Fibroblast of skin of scalp (primary cell): ENCODE results near the gene AGBL4.

Source experiments
- DNase-seq: peaks from one replicate; pipeline ENCODE4 v3.0.0-alpha.2; 2013

The AGBL4 gene

DNA sequence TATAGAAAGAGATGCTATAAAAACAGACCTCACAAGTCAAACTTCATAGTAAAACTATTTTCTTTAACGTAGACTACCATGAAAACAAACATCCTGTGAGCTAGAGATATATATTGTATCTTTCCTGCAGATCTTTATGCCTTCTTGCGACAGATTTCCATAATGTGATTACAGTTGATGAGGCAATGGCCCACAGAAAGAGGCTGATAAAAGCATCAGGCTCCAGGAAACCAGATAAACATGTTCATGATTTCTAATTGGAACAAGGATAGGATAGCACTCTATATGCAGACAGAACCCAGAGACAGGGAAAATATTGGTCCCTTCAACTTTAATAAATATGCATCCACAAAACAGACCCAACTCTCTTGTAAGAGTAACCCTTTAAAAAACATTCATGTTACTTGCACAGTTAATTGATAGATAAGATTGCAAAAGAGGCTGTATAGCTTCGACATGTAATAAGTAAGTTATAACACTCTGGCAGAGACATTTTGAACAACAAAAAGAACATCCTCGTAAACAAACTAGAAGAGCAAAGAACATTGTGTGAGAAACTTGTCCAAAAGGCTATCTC, 329.4 kb downstream of the AGBL4 start:
- no peak for DNase-seq

DNA sequence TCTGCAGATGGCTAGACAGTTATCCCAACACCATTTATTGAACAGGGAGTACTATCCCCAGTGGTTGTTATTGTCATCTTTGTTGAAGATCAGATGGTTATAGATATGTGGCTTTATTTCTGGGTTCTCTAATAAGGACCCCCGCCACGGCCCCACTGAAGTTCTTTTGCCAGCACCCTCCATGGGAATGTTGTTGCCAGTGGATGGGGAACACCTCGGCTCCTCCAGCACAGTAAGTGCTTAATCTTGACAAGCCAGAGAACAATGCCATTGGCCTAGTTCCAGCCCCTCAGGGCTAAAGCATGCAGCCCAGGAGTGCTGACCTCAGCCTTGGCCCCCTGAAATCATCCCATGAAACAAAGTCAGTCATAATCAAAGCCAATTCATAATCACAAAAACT, 337.6 kb downstream of the AGBL4 start:
- DNase-seq = no peak

DNA sequence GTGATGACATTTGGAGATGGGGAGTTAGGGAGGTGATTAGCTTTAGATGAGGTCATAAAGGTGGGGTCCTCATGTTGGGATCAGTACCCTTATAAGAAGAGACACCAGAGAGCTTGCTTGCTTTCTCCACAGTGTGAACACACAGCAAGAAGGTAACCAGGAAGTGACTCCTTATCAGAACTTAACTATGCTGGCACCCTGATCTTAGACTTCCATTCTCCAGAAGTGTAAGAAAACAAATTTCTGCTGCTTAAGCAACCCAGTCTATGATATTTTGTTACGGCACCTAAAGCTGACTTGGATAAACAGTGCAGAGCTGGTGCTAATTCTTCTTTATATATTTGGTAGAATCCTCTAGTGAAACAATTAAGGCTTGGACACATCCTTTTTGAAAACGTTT, 346.0 kb downstream of the AGBL4 start:
- DNase-seq = no peak

DNA sequence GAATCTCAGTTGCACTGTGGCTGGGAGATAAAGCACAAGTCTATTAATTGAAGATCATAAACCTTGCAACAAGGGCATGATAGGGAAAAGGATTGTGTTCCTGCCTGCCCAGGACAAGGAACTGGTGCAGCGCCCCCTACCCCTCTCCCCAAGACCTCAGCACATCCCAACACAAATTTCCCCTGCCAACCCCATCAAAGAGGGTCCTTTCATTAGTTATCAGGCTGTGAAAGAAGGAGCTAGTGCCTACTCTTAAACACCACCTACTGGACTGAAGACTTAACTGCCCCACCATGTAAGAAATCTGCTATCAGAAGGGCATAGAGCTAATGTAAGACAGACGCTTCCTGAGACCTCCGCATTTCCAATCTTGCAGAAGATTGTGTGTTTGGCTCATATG, 372.6 kb downstream of the AGBL4 start:
- DNase-seq = no peak

DNA sequence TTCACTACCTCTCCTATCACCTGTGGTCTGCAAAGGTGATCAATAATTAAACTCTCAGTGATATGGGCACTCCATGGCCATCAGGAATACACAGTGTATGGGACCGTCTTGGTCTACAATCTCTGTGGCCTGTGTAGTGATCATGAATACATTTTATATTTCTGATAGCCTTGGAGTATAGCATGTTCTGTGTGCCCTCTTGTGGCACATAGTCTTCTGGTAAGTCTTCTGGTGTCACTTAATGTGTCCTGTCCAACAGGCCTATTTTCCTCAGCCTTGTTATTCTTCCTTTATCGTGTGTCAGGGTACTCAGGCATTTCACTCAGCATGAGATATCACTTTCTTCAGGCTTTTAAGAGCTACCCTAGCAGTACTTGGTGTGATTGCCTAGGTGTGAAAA, 393.6 kb downstream of the AGBL4 start:
- no peak for DNase-seq

DNA sequence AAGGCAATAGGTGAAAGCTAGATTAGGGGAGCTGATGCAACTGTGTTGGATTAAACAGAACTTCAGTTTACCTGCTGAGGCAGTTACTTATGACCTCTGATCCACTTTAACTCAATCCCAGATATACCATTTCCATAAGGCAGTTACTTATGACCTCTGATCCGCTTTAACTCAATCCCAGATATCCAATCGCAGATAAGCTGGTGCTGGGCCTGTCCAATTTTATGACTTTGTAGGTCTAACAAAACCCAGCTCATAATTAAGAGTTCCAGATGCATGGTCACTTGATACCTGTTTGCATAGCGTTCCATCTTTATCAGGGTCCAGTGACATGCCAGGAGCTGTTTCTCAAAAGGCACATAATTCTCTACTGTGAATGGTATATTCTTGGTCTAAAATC, 396.0 kb downstream of the AGBL4 start:
- DNase-seq = no peak

DNA sequence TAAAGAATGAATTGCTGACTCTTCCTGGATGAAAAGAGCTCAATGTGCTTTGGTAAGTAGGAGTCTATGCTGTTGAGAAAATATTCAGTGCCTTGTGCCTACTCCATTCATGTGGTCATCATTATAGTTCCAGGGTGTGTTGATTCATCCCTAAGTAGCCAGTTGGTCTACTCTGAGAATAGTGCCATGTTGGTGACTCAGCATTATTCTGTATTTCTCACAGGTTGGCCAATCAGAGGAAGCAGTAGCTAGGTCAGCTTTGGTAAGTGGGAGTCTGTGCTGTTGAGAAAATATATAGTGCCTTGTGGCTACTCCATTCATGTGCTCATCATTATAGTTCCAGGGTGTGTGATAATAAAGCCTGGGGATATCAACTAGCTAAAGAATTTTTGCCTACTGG, 397.3 kb downstream of the AGBL4 start:
- no peak for DNase-seq

DNA sequence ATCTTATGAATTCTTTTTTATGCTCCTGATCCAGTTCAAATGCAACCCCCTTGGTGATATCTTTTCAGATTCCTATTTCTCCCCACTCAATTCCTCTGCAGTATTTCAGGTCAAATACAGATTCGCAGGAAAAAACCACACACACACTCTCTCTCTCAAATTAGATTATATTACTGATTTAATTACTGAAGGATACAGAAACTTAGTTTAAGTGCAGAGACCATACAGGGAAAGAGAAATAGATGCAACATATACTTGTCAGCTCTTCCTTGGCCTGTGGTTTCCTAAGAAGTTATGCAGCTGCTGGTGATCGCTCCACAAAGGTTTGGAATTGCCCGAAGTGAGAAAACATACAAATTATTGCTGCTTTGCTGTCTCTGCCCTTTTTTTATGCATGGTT, 400.9 kb downstream of the AGBL4 start:
- DNase-seq = no peak

DNA sequence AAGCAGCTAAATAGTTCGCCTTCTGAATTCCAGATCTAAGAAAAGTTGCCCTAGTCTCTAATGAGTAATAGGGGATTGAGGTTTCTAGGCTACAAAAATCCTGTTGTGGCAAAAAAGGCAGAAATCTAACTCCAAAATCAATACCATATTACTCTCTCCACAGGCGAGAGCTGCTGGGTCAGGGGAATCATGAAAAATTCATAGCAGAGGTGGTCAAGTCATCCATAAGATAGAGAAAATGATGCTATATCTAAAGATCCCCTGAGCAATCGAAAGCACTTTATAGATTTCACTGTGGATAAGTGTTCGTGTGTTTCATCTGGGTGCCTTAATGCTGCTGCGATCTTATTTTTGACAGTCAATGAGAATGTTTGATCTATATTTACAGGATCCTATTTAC, 417.7 kb downstream of the AGBL4 start:
- no peak for DNase-seq

DNA sequence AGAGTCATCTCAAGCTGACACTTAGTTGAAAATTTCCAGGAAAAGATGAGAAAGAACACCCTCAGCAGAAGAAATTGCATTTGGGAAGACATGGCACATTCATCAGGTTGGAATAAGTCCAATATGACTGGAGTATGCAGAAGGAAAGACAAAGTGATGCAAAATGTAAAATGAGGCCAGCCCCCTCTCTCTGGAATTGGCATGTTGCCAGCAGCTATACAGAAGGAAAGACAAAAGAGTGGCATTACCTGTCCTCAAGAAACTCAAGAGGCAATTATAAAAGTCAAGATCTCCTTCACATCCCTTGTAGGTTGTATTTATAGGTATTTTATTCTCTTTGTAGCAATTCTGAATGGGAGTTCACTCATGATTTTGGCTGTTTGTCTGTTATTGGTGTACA, 426.3 kb downstream of the AGBL4 start:
- DNase-seq = no peak

DNA sequence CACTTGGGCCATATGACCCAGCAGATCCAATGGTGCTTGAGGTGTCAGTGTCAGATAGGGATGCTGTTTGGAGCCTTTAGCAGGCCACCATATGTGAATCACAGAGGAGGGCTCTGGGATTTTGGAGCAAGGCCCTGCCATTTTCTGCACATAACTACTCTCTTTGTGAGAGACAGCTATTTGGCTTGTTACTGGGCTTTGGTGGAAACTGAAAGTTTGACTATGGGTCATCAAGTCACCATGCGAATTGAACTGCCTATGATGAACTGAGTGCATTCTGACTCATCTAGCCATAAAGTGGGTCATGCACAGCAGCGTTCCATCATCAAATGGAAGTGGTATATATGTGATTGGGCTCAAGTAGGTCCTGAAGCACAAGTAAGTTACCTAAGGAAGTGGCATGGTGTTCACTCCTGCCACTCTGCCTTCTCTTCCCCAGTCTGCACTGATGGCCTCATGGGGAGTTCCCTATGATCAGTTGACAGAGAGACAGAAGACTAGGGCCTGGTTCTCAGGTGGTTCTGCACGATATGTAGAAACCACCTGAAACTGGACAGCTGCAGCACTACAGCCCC, 447.3 kb downstream of the AGBL4 start:
- DNase-seq = no peak

DNA sequence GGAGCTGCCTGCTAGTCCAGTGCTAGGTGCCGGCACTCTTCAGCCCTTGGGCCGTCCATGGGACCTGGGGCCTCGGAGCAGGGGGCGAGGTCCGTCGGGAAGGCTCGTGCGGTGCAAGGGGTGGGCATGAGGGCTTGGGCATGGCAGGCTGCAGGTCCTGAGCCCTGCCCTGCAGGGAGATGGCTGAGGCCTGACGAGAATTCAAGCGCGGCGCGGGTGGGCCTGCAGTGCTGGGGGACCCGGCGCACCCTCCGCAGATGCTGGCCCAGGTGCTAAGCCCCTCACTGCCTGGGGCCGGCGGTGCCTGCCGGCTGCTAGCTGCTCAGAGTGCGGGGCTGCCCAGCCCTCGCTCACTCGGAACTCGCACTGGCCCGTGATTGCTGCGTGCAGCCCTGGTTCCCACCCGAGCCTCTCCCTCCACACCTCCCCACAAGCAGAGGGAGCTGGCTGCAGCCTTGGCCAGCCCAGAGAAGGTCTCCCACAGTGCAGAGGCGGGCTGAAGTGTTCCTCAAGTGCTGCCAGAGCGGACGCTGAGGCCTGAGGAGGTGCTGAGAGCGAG, 467.0 kb downstream of the AGBL4 start:
- no peak for DNase-seq

DNA sequence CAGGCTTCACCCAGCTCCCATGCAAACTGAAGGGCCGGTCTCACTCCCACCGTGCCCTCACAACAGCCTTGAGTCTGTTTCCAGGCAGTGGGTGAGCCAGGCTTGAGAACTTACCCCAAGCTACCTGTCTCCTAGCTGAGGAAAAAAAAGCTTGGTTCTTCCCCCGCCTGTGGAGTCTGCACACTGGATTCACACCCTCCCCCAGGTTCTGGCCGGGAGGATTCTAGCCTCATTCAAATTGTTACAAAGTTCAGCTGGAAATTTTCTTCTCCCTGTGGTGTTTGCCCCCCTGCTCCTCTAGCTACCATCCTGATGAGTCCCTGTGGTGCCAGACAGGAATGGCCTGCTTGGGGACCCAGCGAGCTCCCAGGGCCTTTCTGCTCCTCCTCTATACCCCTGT, 471.7 kb downstream of the AGBL4 start:
- no peak for DNase-seq

DNA sequence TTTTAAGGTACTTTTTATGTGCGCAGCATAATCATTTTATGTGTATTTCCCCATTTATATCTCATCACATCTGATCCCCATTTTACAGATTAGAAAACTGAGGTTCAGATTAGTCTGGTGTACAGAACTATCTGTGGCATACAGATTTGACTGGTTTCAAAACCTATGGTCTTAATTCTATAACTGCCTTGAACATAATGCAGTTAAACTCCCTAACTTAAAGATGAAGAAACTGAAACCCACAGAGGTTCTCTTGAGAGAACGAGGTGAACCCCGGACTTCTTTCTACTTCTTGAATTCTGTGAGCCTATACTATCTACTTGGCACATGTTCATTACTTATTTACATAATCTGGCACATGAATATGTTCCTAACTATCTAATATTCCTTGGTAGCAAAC, 479.1 kb downstream of the AGBL4 start:
- no peak for DNase-seq

DNA sequence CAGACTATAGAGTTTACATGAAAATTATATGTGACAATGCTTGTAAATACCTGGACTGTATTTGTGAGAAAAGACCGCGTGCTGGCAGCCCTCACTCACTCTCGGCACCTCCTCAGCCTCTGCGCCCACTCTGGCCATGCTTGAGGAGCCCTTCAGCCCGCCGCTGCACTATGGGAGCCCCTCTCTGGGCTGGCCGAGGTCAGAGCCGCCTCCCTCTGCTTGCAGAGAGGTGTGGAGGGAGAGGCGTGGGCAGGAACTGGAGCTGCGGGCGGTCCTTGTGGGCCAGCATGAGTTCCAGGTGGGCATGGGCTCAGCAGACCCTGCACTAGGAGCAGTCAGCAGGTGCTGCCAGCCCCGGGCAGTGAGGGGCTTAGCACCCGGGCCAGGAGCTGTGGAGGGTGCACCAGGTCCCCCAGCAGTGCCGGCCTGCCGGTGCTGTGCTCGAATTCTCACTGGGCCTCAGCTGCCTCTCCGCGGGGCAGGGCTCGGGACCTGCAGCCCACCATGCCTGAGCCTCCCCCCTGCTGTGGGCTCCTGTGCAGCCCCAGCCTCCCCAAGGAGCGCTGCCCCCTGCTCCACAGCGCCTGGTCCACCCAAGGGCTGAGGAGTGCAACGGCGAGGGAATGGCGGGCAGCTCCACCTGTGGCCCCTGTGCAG, 482.5 kb downstream of the AGBL4 start:
- no peak for DNase-seq

DNA sequence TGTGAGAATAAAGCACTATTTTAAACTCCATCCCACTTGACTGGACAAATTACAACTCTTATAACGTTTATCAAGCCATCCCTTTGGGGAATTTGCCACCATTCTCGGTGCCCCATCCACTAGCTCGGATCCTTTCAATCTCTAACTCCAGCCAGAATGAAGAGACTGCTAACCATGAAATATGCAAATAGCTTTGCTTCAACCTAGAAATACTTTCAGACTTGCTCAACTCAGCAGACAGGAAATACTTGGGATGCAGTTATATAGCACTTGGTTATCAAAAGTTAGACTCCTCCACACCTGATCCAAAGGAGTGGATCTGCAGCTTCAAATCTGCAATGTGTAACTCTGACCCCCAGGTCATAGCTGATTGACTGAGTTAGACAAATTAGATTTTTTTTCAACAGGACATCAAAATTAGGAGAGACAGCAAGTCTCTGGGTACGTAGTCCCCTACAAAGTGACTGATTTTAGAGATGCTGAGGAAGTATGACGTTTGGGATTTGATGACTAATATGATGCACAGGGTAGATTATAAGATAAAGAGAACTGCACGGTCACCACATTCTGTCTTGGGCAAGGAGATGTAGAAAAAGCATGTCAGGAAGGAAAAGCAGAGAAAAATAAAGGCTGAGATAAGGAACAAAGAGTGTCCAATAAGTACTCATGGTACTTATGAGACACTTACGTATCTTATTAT, 496.0 kb downstream of the AGBL4 start:
- no peak for DNase-seq

DNA sequence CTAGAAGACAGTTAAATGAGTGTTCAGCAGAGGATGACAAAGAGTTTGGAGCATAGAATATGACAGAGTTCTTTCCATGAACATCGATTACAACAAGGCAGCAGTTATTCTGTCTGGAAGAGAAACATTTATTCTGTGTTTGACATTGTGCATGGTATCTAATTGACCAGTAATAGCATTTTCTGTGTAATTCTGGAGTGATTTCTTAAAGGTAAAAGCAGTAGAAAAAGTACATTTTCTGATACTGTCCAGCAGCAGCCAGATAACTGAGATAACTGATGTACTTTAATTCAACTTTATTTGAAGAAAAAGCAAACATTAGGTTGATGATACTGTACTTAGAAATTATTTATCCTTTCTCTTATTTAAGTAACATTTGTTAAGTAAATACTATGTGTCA, 497.1 kb downstream of the AGBL4 start:
- no peak for DNase-seq

DNA sequence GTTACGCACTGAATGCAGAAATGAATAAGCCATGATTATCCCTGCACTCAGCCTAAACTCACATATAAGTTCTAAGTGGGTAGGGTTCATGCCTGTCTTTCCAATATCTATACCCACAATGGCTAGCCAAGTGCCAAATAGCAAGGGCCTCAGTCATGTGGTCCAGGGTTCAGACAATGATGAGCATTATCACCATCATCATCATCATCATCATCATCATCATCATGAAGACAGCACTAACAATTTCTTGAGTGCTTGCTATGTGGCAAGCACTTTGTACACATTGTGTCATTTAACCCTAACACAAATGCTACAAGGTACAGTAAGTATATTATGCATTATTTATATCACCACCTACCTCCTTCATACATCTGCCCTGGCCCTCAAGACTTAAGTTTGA, 500.0 kb downstream of the AGBL4 start:
- no peak for DNase-seq

DNA sequence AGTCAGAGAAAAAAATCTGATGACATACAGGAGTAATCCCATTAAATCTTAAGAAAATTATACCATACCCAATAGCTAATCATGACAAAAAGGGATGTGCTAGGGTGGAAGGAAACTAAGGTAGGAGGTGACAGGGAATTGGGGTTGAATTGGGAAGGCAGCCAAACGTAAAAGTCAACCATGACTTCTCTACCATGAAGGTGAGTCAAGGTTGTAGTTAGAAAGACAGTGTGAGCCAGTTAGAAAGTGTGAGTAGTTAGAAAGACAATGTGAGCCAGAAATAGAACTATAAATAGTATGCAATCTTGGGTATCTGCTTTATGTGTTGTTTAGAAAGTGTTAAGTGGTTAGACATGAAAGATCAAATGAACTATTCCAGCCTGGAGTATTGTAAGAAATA, 556.8 kb downstream of the AGBL4 start:
- DNase-seq = no peak

DNA sequence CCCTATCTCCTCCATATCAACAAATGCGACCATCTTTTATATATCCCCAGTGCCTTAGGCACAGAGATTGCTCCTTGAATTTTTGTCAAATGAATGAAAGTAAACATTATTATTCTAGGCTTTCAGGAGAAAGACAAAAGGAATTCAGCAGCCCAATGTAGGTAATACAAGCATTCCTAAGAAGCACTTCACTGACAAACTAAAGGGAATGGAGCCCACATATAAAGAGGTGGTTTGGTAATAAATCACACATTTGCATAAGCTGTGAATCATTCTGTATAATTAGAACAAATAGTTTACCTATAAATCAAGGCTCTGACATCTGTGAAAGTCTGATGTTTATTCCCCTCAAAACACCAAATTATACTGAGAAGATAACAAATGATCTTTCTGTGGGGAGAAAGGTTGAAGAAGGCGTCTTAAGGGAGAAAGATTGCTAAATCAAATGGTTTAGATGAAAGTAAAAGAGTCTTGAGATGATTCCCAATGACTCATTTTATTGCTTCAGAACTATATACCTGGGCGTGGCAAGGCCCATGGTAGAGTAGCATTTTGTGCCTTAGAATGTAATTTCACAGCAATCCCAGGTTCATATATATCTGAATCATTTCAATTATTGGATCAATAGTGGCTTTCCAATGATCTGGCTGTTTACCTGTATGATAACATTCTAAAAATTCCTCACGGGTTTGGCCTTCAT, 558.1 kb downstream of the AGBL4 start:
- no peak for DNase-seq

DNA sequence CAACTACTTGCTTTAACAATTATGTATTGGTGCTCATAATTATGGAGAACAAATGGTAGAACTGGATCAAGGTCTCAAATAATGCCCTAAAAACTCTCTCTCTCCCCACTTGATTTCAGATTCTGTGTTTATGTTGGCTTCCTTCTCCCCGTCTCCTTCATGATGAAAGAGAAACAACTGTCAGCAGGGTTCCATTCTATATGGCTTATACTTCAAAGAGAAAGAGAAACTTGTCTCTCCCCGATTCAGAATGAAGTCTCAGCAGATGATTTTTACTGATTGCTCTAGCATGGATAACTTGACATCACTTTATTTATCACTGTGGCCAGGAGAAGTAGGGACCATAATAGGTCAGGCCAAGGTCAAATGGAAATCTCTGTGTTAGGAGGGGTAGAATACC, 575.6 kb downstream of the AGBL4 start:
- no peak for DNase-seq

DNA sequence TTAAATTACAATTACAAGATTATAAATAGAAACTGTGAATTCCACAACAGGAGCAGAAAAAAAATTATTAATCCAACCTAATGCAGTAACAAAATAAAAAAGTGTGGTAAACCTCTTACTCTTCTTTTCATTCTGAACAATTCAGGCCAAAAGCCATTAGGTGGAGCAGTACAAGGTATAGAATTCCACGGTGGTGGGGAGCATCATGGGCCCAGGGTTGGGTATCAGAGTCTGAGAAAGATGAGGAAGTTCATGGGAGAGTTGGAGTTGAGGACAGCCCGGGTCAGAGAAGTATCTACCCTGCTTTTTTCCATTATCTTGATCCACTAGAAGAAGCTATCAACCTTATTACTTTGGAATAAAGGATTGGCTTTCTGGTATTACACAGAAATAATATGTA, 586.9 kb downstream of the AGBL4 start:
- DNase-seq = no peak

DNA sequence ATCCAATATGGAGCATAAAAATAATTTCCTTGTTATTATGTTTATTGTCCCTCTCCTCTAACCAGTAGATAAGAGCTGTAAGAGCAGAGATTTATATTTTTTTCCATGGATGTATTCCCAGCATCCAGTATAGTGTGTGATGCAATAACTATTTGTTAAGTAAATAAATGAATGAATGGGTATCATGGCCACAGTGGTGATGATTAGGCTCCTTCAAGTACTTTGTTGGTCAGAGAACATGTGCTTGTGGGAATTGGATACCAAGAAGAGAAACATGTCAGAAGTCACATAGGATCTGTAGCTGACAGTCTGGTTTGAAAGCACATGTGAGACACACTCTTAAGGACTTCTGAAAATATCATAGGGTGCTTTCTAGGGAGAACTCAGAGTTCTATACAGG, 588.5 kb downstream of the AGBL4 start:
- no peak for DNase-seq
